B cell (primary cell): ENCODE results near the gene MRPL14. TPM values are rescaled to one million over a fixed set of nuclear protein-coding genes. Genes with fewer than 3 reads are reported as not detected.
"Not testable (repeated sequence)": the region's sequence is repeated elsewhere in the genome, so short reads cannot be mapped to it uniquely, and the experiment has no call there.

Experiments used
- ATAC-seq: fragments of 200-7000 bp; cut with Tn5 transposase; one replicate; pipeline ENCODE4 v1.10.0; 2021; ENCODE audit warnings: low read depth, mild to moderate bottlenecking, moderate number of reproducible peaks, moderate library complexity
- CTCF ChIA-PET: fragments of 350-600 bp; sonication (Branson Sonifier 250); formaldehyde crosslinking; loops from one replicate; lab custom pipeline; 2021; ENCODE audit warnings: antibody characterized with exemption, inconsistent platforms; lab: Charles Lee
- POLR2A ChIA-PET: fragments of 350-600 bp; sonication (Branson Sonifier 250); formaldehyde crosslinking; loops from one replicate; lab custom pipeline; 2021; ENCODE audit warnings: antibody characterized with exemption; lab: Charles Lee
- DNase-seq: peaks from one replicate; pipeline ENCODE4 v3.0.0; 2013
- H2AFZ ChIP-seq: 2 replicates; pipeline ENCODE4 v1.6.1; 2012; ENCODE audit warnings: mild to moderate bottlenecking, low read depth, low read length; ENCODE audit not compliant: insufficient read depth, poor library complexity, severe bottlenecking
- H3K27ac ChIP-seq, 2 donors: 1 replicate in 1 of 2; 2 replicates in 1 of 2; pipeline ENCODE4 v1.5.1; 2012 to 2013; ENCODE audit warnings: low read length in 2 of 2, mild to moderate bottlenecking in 2 of 2, moderate library complexity in 1 of 2
- H3K27me3 ChIP-seq, 4 experiments: fragments of 200-600 bp in 1 of 4; sonication (generic) in 1 of 4; replicated peaks in 1 of 4; 1 replicate in 2 of 4; 2 replicates in 2 of 4; pipeline versions ENCODE4 v1.6.1 to v1.7.0; 2013 to 2016; ENCODE audit warnings: low read length in 3 of 4, mild to moderate bottlenecking in 2 of 4, mixed read lengths in 1 of 4, moderate library complexity in 1 of 4; ENCODE audit not compliant: insufficient read depth in 4 of 4, control insufficient read depth in 3 of 4; ENCODE audit errors: control extremely low read depth in 1 of 4
- H3K36me3 ChIP-seq, 2 experiments: replicated peaks in 1 of 2; 1 replicate in 1 of 2; 2 replicates in 1 of 2; pipeline versions ENCODE4 v1.6.1 to v1.7.1; 2013; ENCODE audit warnings: low read length in 1 of 2; ENCODE audit not compliant: insufficient read depth in 2 of 2, control insufficient read depth in 1 of 2; ENCODE audit errors: control extremely low read depth in 1 of 2, extremely low read depth in 1 of 2
- H3K4me1 ChIP-seq, 2 donors: fragments of 200-600 bp in 1 of 2; sonication (generic) in 1 of 2; 1 replicate in 1 of 2; 2 replicates in 1 of 2; pipeline versions ENCODE4 v1.5.1 to v1.6.1; 2013 to 2017; ENCODE audit warnings: low read length in 2 of 2; ENCODE audit not compliant: control insufficient read depth in 2 of 2, insufficient read depth in 2 of 2
- H3K4me2 ChIP-seq: replicated peaks from 2 replicates; pipeline ENCODE3; 2012; ENCODE audit warnings: mild to moderate bottlenecking, low read depth, low read length; ENCODE audit not compliant: poor library complexity, severe bottlenecking
- H3K4me3 ChIP-seq, 5 experiments: fragments of 200-600 bp in 1 of 5; sonication (generic) in 1 of 5; 1 replicate in 3 of 5; 2 replicates in 2 of 5; pipeline versions ENCODE4 v1.5.1 to v1.7.0; 2011 to 2016; ENCODE audit warnings: low read length in 4 of 5, mild to moderate bottlenecking in 4 of 5, low read depth in 2 of 5, control low read depth in 1 of 5, moderate library complexity in 1 of 5; ENCODE audit not compliant: insufficient read depth in 1 of 5; ENCODE audit errors: control extremely low read depth in 1 of 5, extremely low read depth in 1 of 5
- H3K79me2 ChIP-seq: fragments of 200-600 bp; sonication (generic); one replicate; pipeline ENCODE4 v1.6.0; 2016; ENCODE audit warnings: low read length; ENCODE audit not compliant: control insufficient read depth, insufficient read depth
- H3K9ac ChIP-seq: fragments of 200-600 bp; sonication (generic); 2 replicates; pipeline ENCODE4 v1.6.1; 2017; ENCODE audit warnings: mild to moderate bottlenecking, low read length, moderate library complexity
- H3K9me3 ChIP-seq, 3 donors: one replicate each; pipeline versions ENCODE4 v1.6.1 to v1.7.1; 2013; ENCODE audit warnings: low read length in 2 of 3; ENCODE audit not compliant: control insufficient read depth in 2 of 3, insufficient read depth in 1 of 3; ENCODE audit errors: control extremely low read depth in 1 of 3
- H4K20me1 ChIP-seq: 2 replicates; pipeline ENCODE4 v1.6.0; 2012; ENCODE audit warnings: mild to moderate bottlenecking, low read length; ENCODE audit not compliant: insufficient read depth, control insufficient read depth, poor library complexity, severe bottlenecking
- H3K27ac Mint-ChIP-seq: one replicate; pipeline ENCODE4 v1.8.0; 2021; ENCODE audit warnings: mixed read lengths
- H3K27me3 Mint-ChIP-seq: one replicate; pipeline ENCODE4 v1.8.0; 2021; ENCODE audit warnings: mixed read lengths
- H3K4me1 Mint-ChIP-seq: one replicate; pipeline ENCODE4 v1.8.0; 2021; ENCODE audit warnings: mixed read lengths
- H3K4me3 Mint-ChIP-seq: one replicate; pipeline ENCODE4 v1.8.0; 2021; ENCODE audit warnings: mixed read lengths
- H3K9me3 Mint-ChIP-seq: one replicate; pipeline ENCODE4 v1.8.0; 2022; ENCODE audit warnings: mixed read lengths; ENCODE audit not compliant: insufficient read depth
- EZH2 ChIP-seq: IDR thresholded peaks from 2 replicates; pipeline ENCODE4 v1.6.1; 2012; ENCODE audit warnings: borderline replicate concordance, low read depth, mild to moderate bottlenecking, moderate library complexity, low read length; ENCODE audit not compliant: insufficient read depth, poor library complexity, severe bottlenecking
- WGBS: methylation state at CpG from one replicate; pipeline ENCODE4 v1.1.5; 2013; ENCODE audit warnings: missing lambda C conversion rate; ENCODE audit not compliant: insufficient coverage; 5-methylcytosine and 5-hydroxymethylcytosine counted together
- intact Hi-C: fragments of 100-400 bp; cut with micrococcal nuclease; formaldehyde crosslinking; loops from one replicate; pipeline ENCODE4 v1.10.0; 2022
- polyA plus RNA-seq: library from polyadenylated mRNA; depleted of rRNA; stranded (reverse); fragments of >200 nt; gene quantifications from 2 replicates; pipeline ENCODE4 v1.2.3, GENCODE V29; 2012
- total RNA-seq, 2 donors: library from RNA; stranded (reverse); fragments of 120-200 nt in 1 of 2; gene quantifications; 1 replicate in 1 of 2; 2 replicates in 1 of 2; pipeline versions ENCODE4 v1.2.3 to v1.2.4, GENCODE V29; 2013 to 2022
- TF ChIP-seq, protein P1 (sequence below): fragments of 200-600 bp; IDR thresholded peaks from one replicate; pipeline ENCODE4 v1.8.0; 2022; ENCODE audit warnings: antibody characterized with exemption, mild to moderate bottlenecking

Gene MRPL14
- total and polyA plus RNA-seq, 2 donors (not counting 1 experiment from before 2014, with no cell fraction given), result 16.7 to 23.5 TPM

DNA sequence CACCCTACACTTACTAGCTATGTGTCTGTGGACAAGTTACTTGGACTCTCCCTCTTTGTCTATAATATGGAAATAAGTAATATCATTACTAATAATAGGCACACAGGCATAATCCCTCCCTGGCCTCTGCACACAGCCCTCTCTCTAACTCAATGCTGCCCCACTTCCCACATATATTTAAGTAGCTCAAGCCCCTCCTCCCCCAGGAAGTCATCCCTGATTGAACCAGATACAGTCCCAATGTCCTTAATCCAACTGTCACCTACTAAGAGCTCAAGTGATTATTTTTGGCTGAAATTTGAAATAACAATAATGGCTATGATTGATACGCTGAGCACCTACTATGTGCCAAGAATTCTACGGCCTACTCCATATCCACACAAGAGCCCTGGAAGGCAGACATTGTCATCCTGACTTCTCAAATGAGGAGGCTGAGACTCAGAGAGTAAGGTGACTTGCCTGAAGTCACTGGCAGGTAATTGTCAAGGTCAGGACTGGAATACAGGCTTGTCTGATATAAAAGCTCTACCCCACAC is 29.4 kb downstream of the MRPL14 start:
- Histone ChIP-seq H3K27ac (no peak overlapping the region), H3K4me2 (no peak overlapping the region), H3K9me3 (no peaks in the 10 kb centered on the region), H3K9ac (no peak overlapping the region), H4K20me1 (peaks cover 13% of the 10 kb centered on the region), H3K4me1 (no peaks in the 10 kb centered on the region), H3K79me2 (no peaks in the 10 kb centered on the region), H3K27me3 (no peaks in the 10 kb centered on the region), H2AFZ (no peak overlapping the region), H3K4me3 (no peak overlapping the region), H3K36me3 (peaks cover 0 to 6% of the 10 kb centered on the region in 2 experiments)
- DNase-seq (no peak), ATAC-seq (no peak)
- WGBS, result no CpG with 5 or more reads among the region's 2 CpGs
- no peaks in the 10 kb centered on the region for H3K4me1 Mint-ChIP-seq
- intact Hi-C loops, result no loop called here
- H3K27ac Mint-ChIP-seq, result no peak overlapping the region
- no peaks in the 10 kb centered on the region for H3K27me3 Mint-ChIP-seq
- TF ChIP-seq, protein P1, sequence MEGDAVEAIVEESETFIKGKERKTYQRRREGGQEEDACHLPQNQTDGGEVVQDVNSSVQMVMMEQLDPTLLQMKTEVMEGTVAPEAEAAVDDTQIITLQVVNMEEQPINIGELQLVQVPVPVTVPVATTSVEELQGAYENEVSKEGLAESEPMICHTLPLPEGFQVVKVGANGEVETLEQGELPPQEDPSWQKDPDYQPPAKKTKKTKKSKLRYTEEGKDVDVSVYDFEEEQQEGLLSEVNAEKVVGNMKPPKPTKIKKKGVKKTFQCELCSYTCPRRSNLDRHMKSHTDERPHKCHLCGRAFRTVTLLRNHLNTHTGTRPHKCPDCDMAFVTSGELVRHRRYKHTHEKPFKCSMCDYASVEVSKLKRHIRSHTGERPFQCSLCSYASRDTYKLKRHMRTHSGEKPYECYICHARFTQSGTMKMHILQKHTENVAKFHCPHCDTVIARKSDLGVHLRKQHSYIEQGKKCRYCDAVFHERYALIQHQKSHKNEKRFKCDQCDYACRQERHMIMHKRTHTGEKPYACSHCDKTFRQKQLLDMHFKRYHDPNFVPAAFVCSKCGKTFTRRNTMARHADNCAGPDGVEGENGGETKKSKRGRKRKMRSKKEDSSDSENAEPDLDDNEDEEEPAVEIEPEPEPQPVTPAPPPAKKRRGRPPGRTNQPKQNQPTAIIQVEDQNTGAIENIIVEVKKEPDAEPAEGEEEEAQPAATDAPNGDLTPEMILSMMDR, result no peak
- TF ChIP-seq EZH2, result no peak
- ChIA-PET CTCF (interaction anchor here (0.6 to 6.5 kb wide), 16 partner anchors 9 to 361 kb away, joined by 3 to 89 read pairs (median 4); no protein-coding TSS in a partner anchor), POLR2A (no interaction called here)
- H3K9me3 Mint-ChIP-seq, result no peaks in the 10 kb centered on the region
- H3K4me3 Mint-ChIP-seq, result no peak overlapping the region

DNA sequence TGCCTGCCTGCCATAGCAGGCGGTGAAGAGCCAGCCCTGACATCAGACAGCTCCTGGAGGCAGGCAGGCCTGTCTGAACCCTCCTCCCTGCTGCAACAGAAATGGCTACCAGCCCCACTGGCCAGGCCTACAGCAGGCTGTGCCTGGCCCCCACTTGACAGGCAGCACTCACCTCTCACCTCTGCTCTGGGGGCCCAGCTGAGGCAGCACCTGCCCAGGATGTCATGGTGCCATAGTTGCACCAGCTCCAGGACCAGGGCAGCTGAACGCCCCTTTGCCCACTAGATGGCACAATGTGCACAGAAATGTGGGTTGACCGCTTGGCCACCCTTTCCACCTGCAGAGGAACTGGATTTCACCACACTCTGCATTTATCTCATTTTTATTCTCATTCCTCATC is 30.6 kb downstream of the MRPL14 start:
- DNase-seq, result peak; percentile 84
- ChIA-PET POLR2A (no interaction called here), CTCF (interaction anchor here (0.5 to 6.5 kb wide), 33 partner anchors 10 to 483 kb away, joined by 3 to 89 read pairs (median 5); no protein-coding TSS in a partner anchor)
- Histone ChIP-seq H3K4me1 (no peaks in the 10 kb centered on the region), H4K20me1 (peaks cover 6% of the 10 kb centered on the region), H3K27me3 (no peaks in the 10 kb centered on the region), H3K36me3 (peaks cover 0 to 6% of the 10 kb centered on the region in 2 experiments), H3K4me2 (no peak overlapping the region), H3K79me2 (no peaks in the 10 kb centered on the region), H3K9ac (no peak overlapping the region), H3K4me3 (no peak overlapping the region), H2AFZ (no peak overlapping the region), H3K27ac (no peak overlapping the region), H3K9me3 (no peaks in the 10 kb centered on the region)
- Mint-ChIP-seq H3K27me3 (no peaks in the 10 kb centered on the region), H3K27ac (no peak overlapping the region), H3K9me3 (no peaks in the 10 kb centered on the region), H3K4me1 (no peaks in the 10 kb centered on the region), H3K4me3 (no peak overlapping the region)
- intact Hi-C loops, result loop anchor here (1.0 kb wide), 3 partner anchors 56 to 208 kb away; no protein-coding TSS in a partner anchor
- ATAC-seq, result peak; percentile 89
- 39% methylated on average over 3 of the region's 3 CpGs for WGBS
- TF ChIP-seq EZH2, result no peak
- TF ChIP-seq, protein P1, result peak; percentile 79

DNA sequence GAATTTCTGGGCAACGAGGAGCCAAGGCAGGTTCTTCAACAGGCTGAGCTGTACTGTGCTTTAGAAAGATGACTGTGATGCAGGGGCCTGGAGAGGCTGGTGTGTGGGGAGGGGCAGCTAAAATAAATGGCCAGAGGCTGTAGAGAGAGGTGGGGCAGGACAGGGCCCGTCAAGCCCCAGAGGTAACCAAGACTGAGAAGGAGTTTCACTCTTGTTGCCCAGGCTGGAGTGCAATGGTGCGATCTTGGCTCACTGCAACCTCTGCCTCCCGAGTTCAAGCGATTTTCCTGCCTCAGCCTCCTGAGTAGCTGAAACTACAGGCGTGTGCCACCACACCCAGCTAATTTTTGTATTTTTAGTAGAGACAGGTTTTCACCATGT is 32.0 kb downstream of the MRPL14 start:
- POLR2A ChIA-PET, result not testable (repeated sequence)
- WGBS, result 67% methylated on average over 4 of the region's 6 CpGs

More for the DNA sequence above, 32.0 kb downstream of the MRPL14 start:
- intact Hi-C loops, H3K27me3 Mint-ChIP-seq, DNase-seq, H3K9me3 ChIP-seq, H3K27me3 ChIP-seq, ATAC-seq, H3K4me3 ChIP-seq, H3K9me3 Mint-ChIP-seq, H3K27ac Mint-ChIP-seq, H3K36me3 ChIP-seq, H3K4me1 ChIP-seq, H3K79me2 ChIP-seq, H3K27ac ChIP-seq, H4K20me1 ChIP-seq, H3K4me3 Mint-ChIP-seq, H2AFZ ChIP-seq, H3K4me1 Mint-ChIP-seq, H3K9ac ChIP-seq, H3K4me2 ChIP-seq: not testable (repeated sequence)
- CTCF ChIA-PET, result interaction anchor here (0.9 to 6.5 kb wide), 12 partner anchors 11 to 242 kb away, joined by 3 to 89 read pairs (median 5); partner anchors contain the start of gene TMEM151B
